AG04449 (cell line): Measurements from ENCODE around the gene FBXW2.
A peak's percentile ranks its signal among the peaks of the same experiment; 100 is the strongest.

Experiments used
- CTCF ChIA-PET: fragments of 350-600 bp; formaldehyde crosslinking; extraction: SDS; loops from one replicate; lab custom pipeline; 2021; ENCODE audit warnings: antibody characterized with exemption; lab: Yijun Ruan, JAX
- POLR2A ChIA-PET: fragments of 400-600, 350-600 bp; formaldehyde crosslinking; extraction: SDS; loops from one replicate; lab custom pipeline; 2020; ENCODE audit warnings: antibody characterized with exemption, inconsistent platforms; lab: Yijun Ruan, JAX
- DNase-seq: peaks from one replicate; pipeline ENCODE4 v3.0.0-alpha.2; 2010; ENCODE audit warnings: low read depth, low spot score
- H3K4me3 ChIP-seq: 2 replicates; pipeline ENCODE4 v1.5.1; 2011; ENCODE audit warnings: low read depth, mild to moderate bottlenecking, control low read depth, low read length
- CTCF ChIP-seq: IDR thresholded peaks from one replicate; pipeline ENCODE4 v1.5.1; 2011; ENCODE audit warnings: mild to moderate bottlenecking, moderate library complexity, low read length, control low read depth, inconsistent platforms; ENCODE audit not compliant: insufficient read depth; ENCODE audit errors: missing control alignments

Gene FBXW2

GRCh38 chr9:120783602-120784047, 9.6 kb downstream of the FBXW2 start:
- CTCF ChIA-PET = no interaction called here
- DNase-seq = peak; percentile 51
- POLR2A ChIA-PET = interaction anchor here (1.4 kb wide), 1 partner anchor 9 kb away, joined by 7 read pairs; the partner anchor contains the start of gene FBXW2
- no peak overlapping the region for H3K4me3 ChIP-seq
- no peak for TF ChIP-seq CTCF

- ChIA-PET POLR2A (no interaction called here), CTCF (interaction anchor here (1.0 kb wide), 1 partner anchor 25 kb away, joined by 4 read pairs; no protein-coding TSS in a partner anchor)
- no peak for DNase-seq
- H3K4me3 ChIP-seq = no peak overlapping the region
- TF ChIP-seq CTCF = no peak
Observed at GRCh38 chr9:120781236-120781635, 12.0 kb downstream of the FBXW2 start.

DNA sequence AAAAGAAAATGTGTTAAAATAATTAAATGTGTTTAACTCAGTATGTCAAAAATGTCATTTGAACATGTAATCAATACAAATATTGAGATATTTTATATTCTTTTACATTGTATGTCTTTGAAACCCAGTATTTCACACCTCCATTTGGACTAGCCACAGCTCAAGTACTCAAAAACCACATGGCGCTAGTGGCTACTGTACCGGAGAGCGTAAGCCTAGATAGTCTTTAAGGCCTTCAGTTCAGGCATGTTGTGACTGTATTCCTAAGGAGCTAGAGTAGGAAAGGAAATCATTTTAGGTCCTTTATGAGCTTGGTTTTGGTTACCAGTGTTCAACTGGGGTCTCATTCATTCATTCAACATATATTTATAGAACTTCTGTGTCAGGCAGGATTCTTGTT, 12.8 kb downstream of the FBXW2 start:
- ChIA-PET CTCF (interaction anchor here (1.0 to 1.1 kb wide), 2 partner anchors 24 to 25 kb away, joined by 4 to 6 read pairs; no protein-coding TSS in a partner anchor), POLR2A (no interaction called here)
- DNase-seq = no peak

DNA sequence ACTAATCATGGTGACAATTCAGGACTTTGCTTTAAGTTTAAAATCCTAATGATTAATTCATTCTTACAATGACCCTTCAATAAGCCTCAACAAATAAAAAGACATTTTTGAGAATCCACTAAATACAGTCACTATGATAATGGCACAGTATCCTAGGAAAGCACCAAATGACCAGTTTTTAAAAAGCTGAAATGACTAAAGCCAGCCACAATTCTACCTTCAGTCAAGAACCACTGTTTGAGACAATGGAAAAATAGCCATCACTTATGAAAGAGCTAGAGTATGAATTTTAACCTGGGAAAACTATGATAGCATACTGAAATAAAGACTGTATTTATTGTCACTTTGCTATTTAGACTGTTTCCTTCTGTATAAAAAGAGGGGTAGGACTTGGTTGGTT, 14.0 kb downstream of the FBXW2 start:
- ChIA-PET POLR2A (no interaction called here), CTCF (interaction anchor here (1.1 to 1.7 kb wide), 2 partner anchors 23 to 24 kb away, joined by 6 to 9 read pairs; no protein-coding TSS in a partner anchor)
- no peak overlapping the region for H3K4me3 ChIP-seq
- TF ChIP-seq CTCF = no peak
- no peak for DNase-seq

More for the DNA sequence above, 12.8 kb downstream of the FBXW2 start:
- H3K4me3 ChIP-seq = no peak overlapping the region
- TF ChIP-seq CTCF = no peak

DNA sequence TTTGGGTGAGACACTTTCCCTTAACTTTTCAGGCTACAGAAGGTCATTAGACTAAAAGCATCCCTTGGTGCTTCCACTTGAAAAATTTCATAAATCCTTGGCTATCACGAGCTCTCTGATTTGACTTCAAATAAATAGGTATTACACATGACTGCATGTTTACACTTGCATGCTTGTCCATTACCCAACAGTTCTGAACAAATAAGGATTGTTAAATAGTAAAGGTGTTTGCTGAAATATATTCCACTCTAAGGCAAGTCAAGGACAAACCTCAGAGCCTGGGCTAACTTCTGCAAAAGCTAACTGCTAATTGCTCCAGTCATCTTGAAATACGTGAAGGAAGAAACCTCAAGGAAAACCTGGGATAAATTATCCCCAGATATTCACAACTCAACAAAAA, 14.5 kb downstream of the FBXW2 start:
- no peak overlapping the region for H3K4me3 ChIP-seq
- POLR2A ChIA-PET = no interaction called here
- TF ChIP-seq CTCF = no peak
- DNase-seq = no peak
- CTCF ChIA-PET = interaction anchor here (1.7 kb wide), 1 partner anchor 23 kb away, joined by 9 read pairs; no protein-coding TSS in a partner anchor

DNA sequence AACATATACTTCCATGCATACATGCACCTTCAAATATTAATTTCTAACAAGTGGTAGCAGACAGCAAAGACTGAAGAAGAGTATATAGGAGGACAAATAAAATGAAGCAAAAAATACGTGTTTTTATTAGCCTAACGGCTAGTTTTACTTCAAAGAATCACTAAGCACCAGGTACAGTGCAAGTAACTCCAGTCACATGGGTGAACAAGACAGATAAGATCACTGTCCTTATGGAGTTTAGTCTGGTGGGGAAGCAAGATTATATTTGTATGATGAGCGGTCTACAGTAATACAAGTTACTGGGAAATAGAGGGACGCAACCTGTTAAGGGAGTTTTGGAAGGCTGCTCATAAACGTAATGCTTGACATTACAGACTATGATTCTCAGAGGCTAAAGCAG, 16.0 kb downstream of the FBXW2 start:
- CTCF ChIA-PET = interaction anchor here (1.7 kb wide), 1 partner anchor 21 kb away, joined by 9 read pairs; no protein-coding TSS in a partner anchor
- POLR2A ChIA-PET = no interaction called here
- DNase-seq = no peak
- TF ChIP-seq CTCF = no peak
- H3K4me3 ChIP-seq = no peak overlapping the region
